Measurements from ENCODE around the gene UGP2. TPM values are rescaled to one million over a fixed set of nuclear protein-coding genes. Genes with fewer than 3 reads are reported as not detected.

The UGP2 gene
- 190 and 195 TPM in 2 replicates for total RNA-seq

GRCh38 chr2:63841254-63842022, at the start of gene UGP2:
Gene UGP2 (plus strand): TSS chr2:63841896. CDS start chr2:63842186, 290 bp downstream.

Small RNA genes lying within 50 kb of the gene (small RNA-seq; reads per million reads assigned to genes)
- not detected for gene RF01293

Other genes with a start within 250 kb of the UGP2 start
- gene VPS54, start 177.5 kb downstream of the UGP2 start, total RNA-seq: 26.1 and 28.7 TPM in 2 replicates